Activated CD8-positive, alpha-beta T cell treated with anti-CD3 and anti-CD28 coated beads, Interleukin-2, amount 10 ng/mL, durations not matched to agents 7 days and 5 days (primary cell): ENCODE results near the gene WBP1L. TPM values are rescaled to one million over a fixed set of nuclear protein-coding genes. Genes with fewer than 3 reads are reported as not detected.
"Not testable (repeated sequence)": the region's sequence is repeated elsewhere in the genome, so short reads cannot be mapped to it uniquely, and the experiment has no call there.

Source experiments
- ATAC-seq: fragments of 150-1000 bp; cut with Tn5 transposase; one replicate; pipeline ENCODE4 v1.10.0; 2021; ENCODE audit warnings: moderate library complexity
- CTCF ChIA-PET: fragments of 350-600 bp; sonication (Branson Sonifier 250); formaldehyde crosslinking; loops from one replicate; lab custom pipeline; 2021; ENCODE audit warnings: antibody characterized with exemption; lab: Charles Lee
- POLR2A ChIA-PET: fragments of 350-600 bp; sonication (Branson Sonifier 250); formaldehyde crosslinking; loops from one replicate; lab custom pipeline; 2021; ENCODE audit warnings: antibody characterized with exemption; lab: Charles Lee
- DNase-seq: peaks from one replicate; pipeline ENCODE4 v3.0.0-alpha.2; 2020
- H3K27ac Mint-ChIP-seq: one replicate; pipeline ENCODE4 v1.8.0; 2021; ENCODE audit warnings: mild to moderate bottlenecking, mixed read lengths
- H3K27me3 Mint-ChIP-seq: one replicate; pipeline ENCODE4 v1.8.0; 2021; ENCODE audit warnings: low read depth, mixed read lengths
- H3K36me3 Mint-ChIP-seq: one replicate; pipeline ENCODE4 v1.8.0; 2021; ENCODE audit warnings: low read depth, mixed read lengths
- H3K4me1 Mint-ChIP-seq: one replicate; pipeline ENCODE4 v1.8.0; 2021; ENCODE audit warnings: low read depth, mixed read lengths
- H3K4me3 Mint-ChIP-seq: one replicate; pipeline ENCODE4 v1.8.0; 2021; ENCODE audit warnings: mild to moderate bottlenecking, mixed read lengths
- H3K9me3 Mint-ChIP-seq: one replicate; pipeline ENCODE4 v1.8.0; 2022; ENCODE audit warnings: mixed read lengths; ENCODE audit not compliant: insufficient read depth
- total RNA-seq, 2 experiments: library from RNA; stranded (reverse); gene quantifications; one replicate each; pipeline ENCODE4 v1.2.3, GENCODE V29; 2021

Gene WBP1L
- 10 to 100 TPM; 25.7 to 25.9 TPM for total RNA-seq

DNA sequence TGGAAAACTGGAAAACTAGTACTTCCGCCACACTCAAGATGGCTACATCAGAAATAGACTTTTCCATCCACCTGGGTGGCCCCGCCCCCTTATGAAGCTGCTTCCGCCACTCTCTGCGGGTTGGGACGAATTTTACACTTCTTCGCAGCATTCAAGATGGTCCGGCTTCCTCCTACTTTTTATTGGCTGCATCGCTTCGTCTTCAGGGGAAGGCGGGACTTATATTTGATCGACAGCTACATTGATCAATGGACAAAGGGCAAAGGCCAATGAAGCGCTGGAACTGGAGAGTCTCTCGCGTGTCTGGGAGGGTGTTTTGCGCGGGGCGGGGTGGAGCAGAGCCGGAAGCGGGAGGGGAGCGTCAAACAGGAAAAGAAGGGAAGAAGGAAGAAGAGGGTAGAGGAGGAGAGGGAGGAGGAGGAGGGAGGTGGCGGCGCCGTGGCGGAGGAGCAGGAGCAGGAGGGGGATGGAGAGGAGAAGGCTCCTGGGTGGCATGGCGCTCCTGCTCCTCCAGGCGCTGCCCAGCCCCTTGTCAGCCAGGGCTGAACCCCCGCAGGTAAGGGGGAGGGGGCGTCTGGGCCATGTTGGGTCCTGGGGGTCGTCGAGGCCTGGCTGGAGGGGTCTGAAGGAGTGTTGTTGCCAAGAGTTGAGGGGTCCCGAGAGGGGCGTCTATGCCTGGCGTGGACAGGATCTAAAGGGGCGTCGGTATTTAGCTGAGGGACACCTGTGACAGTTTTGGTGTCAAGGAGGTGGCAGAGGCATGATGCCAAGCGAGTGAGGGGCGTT lies at the start of gene WBP1L:
Gene WBP1L, plus strand, starts transcription at position 361 of the 786 bp plus-strand sequence. Its CDS starts 106 bp downstream, at position 467.
- H3K36me3 Mint-ChIP-seq: peaks cover 16% of the 10 kb centered on the region
- H3K4me3 Mint-ChIP-seq: peak within 1 kb of the TSS; percentile 100
- H3K27me3 Mint-ChIP-seq: no peaks in the 10 kb centered on the region
- ATAC-seq (peak; percentile 99), DNase-seq (peak; percentile 97)
- POLR2A ChIA-PET: interaction anchor here (0.7 to 1.6 kb wide), 9 partner anchors 9 to 514 kb away, joined by 3 to 5 read pairs (median 3); partner anchors contain the start of genes ARL3 and SFXN2
- peaks cover 46% of the 10 kb centered on the region for H3K4me1 Mint-ChIP-seq
- peak within 1 kb of the TSS; percentile 97 for H3K27ac Mint-ChIP-seq
- H3K9me3 Mint-ChIP-seq: peaks cover 4% of the 10 kb centered on the region
- CTCF ChIA-PET: interaction anchor here (0.6 to 4.0 kb wide), 10 partner anchors 9 to 514 kb away, joined by 3 to 23 read pairs (median 4); partner anchors contain the start of genes ARL3, SFXN2 and TRIM8

GRCh38 chr10:102695401-102695800 lies 48.3 kb upstream of the WBP1L start:
- H3K27ac Mint-ChIP-seq, H3K4me1 Mint-ChIP-seq, CTCF ChIA-PET, ATAC-seq, DNase-seq, H3K4me3 Mint-ChIP-seq, H3K27me3 Mint-ChIP-seq, H3K9me3 Mint-ChIP-seq, POLR2A ChIA-PET: not testable (repeated sequence)
- H3K36me3 Mint-ChIP-seq: peaks cover 12% of the 10 kb centered on the region

GRCh38 chr10:102696736-102697135 lies 47.0 kb upstream of the WBP1L start:
- no peak overlapping the region for H3K27ac Mint-ChIP-seq
- ATAC-seq: no peak
- H3K4me3 Mint-ChIP-seq: no peak overlapping the region
- no peak for DNase-seq
- CTCF ChIA-PET: interaction anchor here (1.0 kb wide), 1 partner anchor 16 kb away, joined by 3 read pairs; no protein-coding TSS in a partner anchor
- POLR2A ChIA-PET: interaction anchor here (1.2 to 1.8 kb wide), 2 partner anchors 19 to 21 kb away, joined by 3 to 4 read pairs; no protein-coding TSS in a partner anchor
- H3K4me1 Mint-ChIP-seq: no peaks in the 10 kb centered on the region
- H3K27me3 Mint-ChIP-seq: no peaks in the 10 kb centered on the region
- no peaks in the 10 kb centered on the region for H3K9me3 Mint-ChIP-seq
- peaks cover 12% of the 10 kb centered on the region for H3K36me3 Mint-ChIP-seq

- ATAC-seq (no peak), DNase-seq (no peak)
- Mint-ChIP-seq H3K4me1 (no peaks in the 10 kb centered on the region), H3K36me3 (peaks cover 12% of the 10 kb centered on the region), H3K27ac (no peak overlapping the region), H3K9me3 (no peaks in the 10 kb centered on the region), H3K4me3 (no peak overlapping the region), H3K27me3 (no peaks in the 10 kb centered on the region)
- ChIA-PET CTCF (interaction anchor here (1.7 to 2.0 kb wide), 2 partner anchors 12 to 24 kb away, joined by 5 read pairs; no protein-coding TSS in a partner anchor), POLR2A (no interaction called here)
These were observed 44.9 kb upstream of the WBP1L start for GRCh38 chr10:102698894-102699293.

GRCh38 chr10:102701272-102701671 lies 42.5 kb upstream of the WBP1L start:
- ChIA-PET POLR2A (interaction anchor here (0.6 kb wide), 1 partner anchor 39 kb away, joined by 4 read pairs; no protein-coding TSS in a partner anchor), CTCF (interaction anchor here (1.0 to 1.2 kb wide), 3 partner anchors 10 to 22 kb away, joined by 3 to 4 read pairs (median 4); no protein-coding TSS in a partner anchor)
- Mint-ChIP-seq H3K27ac (no peak overlapping the region), H3K36me3 (peaks cover 17% of the 10 kb centered on the region), H3K4me1 (peaks cover 2% of the 10 kb centered on the region), H3K4me3 (no peak overlapping the region), H3K27me3 (no peaks in the 10 kb centered on the region), H3K9me3 (no peaks in the 10 kb centered on the region)
- ATAC-seq (no peak), DNase-seq (no peak)

DNA sequence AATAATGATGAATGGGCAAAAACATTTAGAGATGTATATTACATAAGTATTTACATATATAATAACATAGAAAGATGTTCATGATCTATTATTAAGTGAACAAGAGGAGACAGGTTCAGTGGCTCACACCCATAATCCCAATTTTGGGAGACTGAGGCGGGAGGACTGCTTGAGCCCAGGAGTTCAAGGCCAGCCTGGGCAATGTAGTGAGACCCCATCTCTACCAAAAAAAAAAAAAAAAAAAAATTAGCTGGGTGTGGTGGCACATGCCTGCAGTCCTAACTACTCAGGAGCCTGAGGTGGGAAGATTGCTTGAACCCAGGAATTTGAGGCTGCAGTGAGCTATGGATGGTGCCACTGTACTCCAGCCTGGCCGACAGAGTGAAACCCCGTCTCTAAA lies 42.0 kb upstream of the WBP1L start:
- CTCF ChIA-PET: interaction anchor here (1.0 to 1.2 kb wide), 3 partner anchors 9 to 23 kb away, joined by 3 to 4 read pairs (median 4); no protein-coding TSS in a partner anchor
- H3K27ac Mint-ChIP-seq: no peak overlapping the region
- peaks cover 4% of the 10 kb centered on the region for H3K4me1 Mint-ChIP-seq
- no peaks in the 10 kb centered on the region for H3K9me3 Mint-ChIP-seq
- H3K36me3 Mint-ChIP-seq: peaks cover 13% of the 10 kb centered on the region
- ATAC-seq: no peak
- no peak for DNase-seq
- H3K4me3 Mint-ChIP-seq: no peak overlapping the region
- POLR2A ChIA-PET: interaction anchor here (0.6 kb wide), 1 partner anchor 39 kb away, joined by 4 read pairs; no protein-coding TSS in a partner anchor
- no peaks in the 10 kb centered on the region for H3K27me3 Mint-ChIP-seq

DNA sequence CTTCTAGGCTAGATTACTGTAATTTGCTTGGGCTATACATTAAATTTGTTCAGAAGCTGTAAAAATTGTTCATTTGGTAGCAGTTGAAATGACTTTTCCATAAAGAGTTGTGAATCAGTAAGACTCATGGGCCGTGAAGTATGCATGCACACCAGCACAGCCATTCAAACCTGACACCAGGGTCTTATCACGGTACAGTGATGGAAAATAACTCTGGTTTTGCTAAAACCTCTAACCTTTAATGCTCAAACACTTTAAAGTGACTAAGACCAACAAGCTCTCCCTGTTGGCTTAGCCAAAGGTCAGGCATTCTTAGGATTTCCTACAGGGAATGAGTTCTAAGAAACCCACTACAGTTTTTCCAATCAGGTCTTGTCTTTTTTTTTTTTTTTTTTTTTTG lies 41.0 kb upstream of the WBP1L start:
- Mint-ChIP-seq H3K36me3 (peaks cover 9% of the 10 kb centered on the region), H3K4me3 (no peak overlapping the region), H3K9me3 (no peaks in the 10 kb centered on the region), H3K4me1 (peaks cover 11% of the 10 kb centered on the region), H3K27me3 (no peaks in the 10 kb centered on the region), H3K27ac (no peak overlapping the region)
- ChIA-PET CTCF (no interaction called here), POLR2A (no interaction called here)
- DNase-seq (no peak), ATAC-seq (no peak)

GRCh38 chr10:102704915-102705314 lies 38.8 kb upstream of the WBP1L start:
- Mint-ChIP-seq H3K27me3 (no peaks in the 10 kb centered on the region), H3K4me3 (no peak overlapping the region), H3K4me1 (peaks cover 11% of the 10 kb centered on the region), H3K9me3 (no peaks in the 10 kb centered on the region), H3K27ac (no peak overlapping the region), H3K36me3 (peaks cover 4% of the 10 kb centered on the region)
- CTCF ChIA-PET: interaction anchor here (2.3 kb wide), 1 partner anchor 9 kb away, joined by 11 read pairs; the partner anchor contains the start of genes ARL3 and SFXN2
- DNase-seq (no peak), ATAC-seq (no peak)
- POLR2A ChIA-PET: no interaction called here

GRCh38 chr10:102705531-102705930 lies 38.2 kb upstream of the WBP1L start:
- Mint-ChIP-seq H3K4me3 (no peak overlapping the region), H3K27ac (no peak overlapping the region), H3K9me3 (no peaks in the 10 kb centered on the region), H3K27me3 (no peaks in the 10 kb centered on the region), H3K36me3 (peaks cover 4% of the 10 kb centered on the region), H3K4me1 (peaks cover 15% of the 10 kb centered on the region)
- POLR2A ChIA-PET: no interaction called here
- CTCF ChIA-PET: interaction anchor here (2.3 kb wide), 1 partner anchor 9 kb away, joined by 11 read pairs; the partner anchor contains the start of genes ARL3 and SFXN2
- ATAC-seq (no peak), DNase-seq (no peak)

DNA sequence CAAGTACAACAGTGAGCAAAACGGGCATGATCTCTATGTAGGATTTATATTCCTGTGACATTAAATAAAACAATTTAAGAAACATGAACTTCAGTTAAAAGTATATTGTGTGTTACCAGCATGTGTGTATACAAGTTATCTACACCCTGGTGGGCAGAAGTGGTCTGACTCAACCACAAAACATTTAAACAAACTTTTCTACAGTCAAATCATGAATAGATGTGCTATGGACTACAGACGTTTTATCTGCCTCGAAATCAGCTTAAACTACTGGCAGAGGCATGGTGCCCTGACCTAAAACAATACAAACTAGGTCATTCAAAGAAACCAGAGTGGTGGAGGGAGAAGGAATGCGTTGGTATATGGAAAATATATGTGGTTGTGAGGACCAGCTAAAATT lies 33.1 kb upstream of the WBP1L start:
- POLR2A ChIA-PET: interaction anchor here (1.1 kb wide), 1 partner anchor 64 kb away, joined by 4 read pairs; no protein-coding TSS in a partner anchor

GRCh38 chr10:102712089-102712488 lies 31.7 kb upstream of the WBP1L start:
- POLR2A ChIA-PET: interaction anchor here (0.6 kb wide), 1 partner anchor 35 kb away, joined by 4 read pairs; no protein-coding TSS in a partner anchor
- Mint-ChIP-seq H3K27ac (no peak overlapping the region), H3K9me3 (no peaks in the 10 kb centered on the region), H3K36me3 (peaks cover 9% of the 10 kb centered on the region), H3K4me1 (peaks cover 46% of the 10 kb centered on the region), H3K27me3 (no peaks in the 10 kb centered on the region), H3K4me3 (no peak overlapping the region)
- no peak for ATAC-seq
- CTCF ChIA-PET: interaction anchor here (0.6 to 6.4 kb wide), 5 partner anchors 27 to 66 kb away, joined by 3 to 61 read pairs (median 6); partner anchors contain the start of gene TRIM8
- no peak for DNase-seq

More for the DNA sequence above, 33.1 kb upstream of the WBP1L start:
- no peak overlapping the region for H3K27ac Mint-ChIP-seq
- CTCF ChIA-PET: interaction anchor here (0.5 to 6.4 kb wide), 7 partner anchors 9 to 203 kb away, joined by 3 to 61 read pairs (median 7); partner anchors contain the start of gene TRIM8
- H3K27me3 Mint-ChIP-seq: no peaks in the 10 kb centered on the region
- no peaks in the 10 kb centered on the region for H3K9me3 Mint-ChIP-seq
- ATAC-seq (no peak), DNase-seq (no peak)
- H3K4me1 Mint-ChIP-seq: peaks cover 40% of the 10 kb centered on the region
- H3K36me3 Mint-ChIP-seq: peaks cover 2% of the 10 kb centered on the region
- H3K4me3 Mint-ChIP-seq: no peak overlapping the region
